ENCODE measurements around the gene USP48. TPM values are rescaled to one million over a fixed set of nuclear protein-coding genes. Genes with fewer than 3 reads are reported as not detected.

The USP48 gene
- total and polyA plus RNA-seq, 2 of the 8 experiments (the other 6 are each of a cell fraction or from before 2014, with no cell fraction given), result 12.8 to 83.5 TPM

DNA sequence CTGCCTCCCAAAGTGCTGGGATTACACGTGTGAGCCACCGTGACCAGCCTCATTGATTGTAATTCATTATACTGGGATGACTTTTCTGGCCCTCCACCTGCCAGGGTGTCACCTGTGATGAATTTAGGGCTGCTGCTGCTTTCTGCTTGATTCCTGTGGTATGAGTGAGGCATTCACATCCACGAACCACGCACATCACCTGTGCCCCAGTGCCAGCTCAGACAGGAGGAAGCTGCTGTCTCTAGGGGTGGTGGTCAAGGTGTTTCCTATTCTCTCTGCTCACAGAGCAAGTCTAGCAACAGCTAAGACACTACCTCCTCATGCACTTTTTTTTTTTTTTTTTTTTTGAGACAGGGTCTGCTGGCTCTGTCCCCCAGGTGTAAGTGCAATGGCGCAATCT is 16.8 kb upstream of the USP48 start:
- 88% methylated on average over 5 of the region's 5 CpGs; no CpG with 5 or more reads in 1 of the 2 experiments for WGBS, 2 experiments (ENCODE audit: extremely low coverage in 1 of 2, insufficient coverage in 1 of 2, insufficient read length in 1 of 2, insufficient replicate concordance in 2 of 2, low coverage in 1 of 2, low lambda C conversion rate in 2 of 2, missing lambda C conversion rate in 1 of 2)
- DNase-seq (ENCODE audit: low read depth in 1 of 2, low spot score in 2 of 2) (no peak), FAIRE-seq (no peak)
- Histone ChIP-seq H3K4me1 (replicated peaks in 1 of 4; ENCODE audit: control insufficient read depth in 3 of 4, insufficient read depth in 4 of 4, low read length in 3 of 4) (no peaks in the 10 kb centered on the region), H3K56ac (replicated peaks; ENCODE audit: insufficient read length, low read depth, low read length) (no peak overlapping the region), H2AFZ (ENCODE audit: low read length) (no peak overlapping the region), H2AK5ac (ENCODE audit: low read depth, low read length) (no peak overlapping the region), H3K23ac (ENCODE audit: insufficient read length) (no peak overlapping the region), H3K18ac (ENCODE audit: extremely low read depth, low read length) (no peak overlapping the region), H3K4me3 (ENCODE audit: extremely low read depth in 1 of 4, insufficient read depth in 2 of 4, low read depth in 3 of 4, low read length in 4 of 4) (no peak overlapping the region), H3K27ac (ENCODE audit: low read depth, low read length) (no peak overlapping the region), H3K9me3 (ENCODE audit: insufficient read depth in 2 of 2, low read depth in 1 of 2, low read length in 1 of 2) (no peaks in the 10 kb centered on the region), H3K9ac (replicated peaks in 1 of 4; ENCODE audit: extremely low read depth in 1 of 4, low read depth in 3 of 4, low read length in 3 of 4) (no peak overlapping the region), H2BK20ac (ENCODE audit: low read length) (no peak overlapping the region), H4K20me1 (replicated peaks in 1 of 2; ENCODE audit: control insufficient read depth in 1 of 2, insufficient read depth in 2 of 2, low read length in 2 of 2) (no peaks in the 10 kb centered on the region), H4K91ac (replicated peaks; ENCODE audit: insufficient read length, low read length) (no peak overlapping the region), H3K36me3 (ENCODE audit: control insufficient read depth in 2 of 4, insufficient read depth in 4 of 4, low read length in 3 of 4) (no peaks in the 10 kb centered on the region), H3K4me2 (ENCODE audit: insufficient read depth in 1 of 2, low read depth in 2 of 2, low read length in 2 of 2) (no peak overlapping the region), H3K14ac (ENCODE audit: insufficient read length) (no peak overlapping the region), H3K23me2 (ENCODE audit: low read depth, low read length) (no peaks in the 10 kb centered on the region), H3K79me2 (ENCODE audit: control insufficient read depth in 1 of 2, insufficient read depth in 2 of 2, low read length in 2 of 2) (no peaks in the 10 kb centered on the region), H4K8ac (ENCODE audit: extremely low read depth, insufficient read depth, low read length) (no peak overlapping the region), H2BK15ac (ENCODE audit: low read length) (0 out of 2 replicates have a peak overlapping the region, but pooled peaks have one; percentile 46), H2BK120ac (replicated peaks; ENCODE audit: low read depth, low read length) (no peak overlapping the region), H3K4ac (replicated peaks; ENCODE audit: insufficient read length, low read depth, low read length) (no peak overlapping the region), H2BK12ac (ENCODE audit: low read depth, low read length) (no peak overlapping the region), H3K27me3 (replicated peaks in 1 of 4; ENCODE audit: control insufficient read depth in 3 of 4, extremely low read depth in 1 of 4, insufficient read depth in 3 of 4, low read length in 3 of 4) (no peaks in the 10 kb centered on the region), H2BK5ac (ENCODE audit: low read depth, low read length) (no peak overlapping the region), H4K5ac (ENCODE audit: insufficient read length, low read depth, low read length) (no peak overlapping the region), H3K79me1 (ENCODE audit: low read depth, low read length) (no peaks in the 10 kb centered on the region)
- no peak for TF ChIP-seq SP2 (IDR thresholded peaks at IDR 0.05; ENCODE audit: low read length)
- TF ChIP-seq BACH1 (IDR thresholded peaks at IDR 0.05; ENCODE audit: low read length), result no peak
- TF ChIP-seq ZNF274 (IDR thresholded peaks at IDR 0.05; ENCODE audit: borderline replicate concordance, extremely low read depth, low read length), result no peak
- no peak for TF ChIP-seq CHD2 (IDR thresholded peaks at IDR 0.05; ENCODE audit: low read length)
- no peak for TF ChIP-seq TAF7 (optimal IDR thresholded peaks at IDR 0.05; ENCODE audit: borderline replicate concordance, low read depth, low read length)
- no peak for TF ChIP-seq POLR2AphosphoS5 (IDR thresholded peaks at IDR 0.05; ENCODE audit: low read depth, low read length)
- TF ChIP-seq RBBP5 (IDR thresholded peaks at IDR 0.05; ENCODE audit: borderline replicate concordance, low read depth, low read length), result no peak
- no peak for TF ChIP-seq ASH2L (IDR thresholded peaks at IDR 0.05; ENCODE audit: low read length)
- TF ChIP-seq EP300 (IDR thresholded peaks at IDR 0.05; ENCODE audit: borderline replicate concordance in 1 of 2, low read depth in 2 of 2, low read length in 2 of 2), result no peak
- no peak for TF ChIP-seq SP1 (IDR thresholded peaks at IDR 0.05; ENCODE audit: low read depth, low read length)
- no peak for TF ChIP-seq TAF1 (IDR thresholded peaks at IDR 0.05; ENCODE audit: low read depth, low read length)
- no peak for TF ChIP-seq POLR2A (IDR thresholded peaks at IDR 0.05; ENCODE audit: control extremely low read depth in 1 of 2, low read depth in 2 of 2, low read length in 2 of 2)
- no peak for TF ChIP-seq CBX5 (IDR thresholded peaks at IDR 0.05; ENCODE audit: low read depth, low read length)
- CTCF ChIA-PET (ENCODE audit: partially characterized antibody), result interaction anchor here (0.6 to 1.6 kb wide), 3 partner anchors 13 to 823 kb away, joined by 3 to 6 read pairs (median 3); no protein-coding TSS in a partner anchor
- POLR2A ChIA-PET (ENCODE audit: partially characterized antibody), result interaction anchor here (1.5 kb wide), 1 partner anchor 17 kb away, joined by 5 read pairs; the partner anchor contains the start of gene USP48
